ENCODE results near the gene LEP. TPM values are rescaled to one million over a fixed set of nuclear protein-coding genes. Genes with fewer than 3 reads are reported as not detected.

The LEP gene
- total RNA-seq, 2 experiments from 2014 or later = not detected

GRCh38 chr7:128262273-128263028, 21.4 kb downstream of the LEP start:
- no peaks in the 10 kb centered on the region for H3K4me1 Mint-ChIP-seq
- no peaks in the 10 kb centered on the region for H3K36me3 Mint-ChIP-seq
- no peaks in the 10 kb centered on the region for H3K9me3 Mint-ChIP-seq (ENCODE audit: low read depth)
- H3K4me3 Mint-ChIP-seq = no peak overlapping the region
- no peak for DNase-seq
- peaks cover 21% of the 10 kb centered on the region for H3K27me3 Mint-ChIP-seq
- CTCF ChIA-PET = no interaction called here
- no peak overlapping the region for H3K27ac Mint-ChIP-seq
- no peak for ATAC-seq

- CTCF ChIA-PET = no interaction called here
- no peaks in the 10 kb centered on the region for H3K4me1 Mint-ChIP-seq
- no peak overlapping the region for H3K4me3 Mint-ChIP-seq
- no peaks in the 10 kb centered on the region for H3K36me3 Mint-ChIP-seq
- H3K27ac Mint-ChIP-seq = no peak overlapping the region
- ATAC-seq (no peak), DNase-seq (no peak)
- no peaks in the 10 kb centered on the region for H3K9me3 Mint-ChIP-seq (ENCODE audit: low read depth)
- peaks cover 21% of the 10 kb centered on the region for H3K27me3 Mint-ChIP-seq
These were observed 22.3 kb downstream of the LEP start for GRCh38 chr7:128263420-128263819.

- no peak for DNase-seq
- H3K4me1 Mint-ChIP-seq = no peaks in the 10 kb centered on the region
- H3K9me3 Mint-ChIP-seq (ENCODE audit: low read depth) = no peaks in the 10 kb centered on the region
- peaks cover 31% of the 10 kb centered on the region for H3K27me3 Mint-ChIP-seq
- ATAC-seq = no peak
- no peak overlapping the region for H3K27ac Mint-ChIP-seq
- CTCF ChIA-PET = no interaction called here
- no peak overlapping the region for H3K4me3 Mint-ChIP-seq
- no peaks in the 10 kb centered on the region for H3K36me3 Mint-ChIP-seq
These were observed 23.4 kb downstream of the LEP start for GRCh38 chr7:128264477-128264876.

- Mint-ChIP-seq H3K4me3 (no peak overlapping the region), H3K36me3 (no peaks in the 10 kb centered on the region), H3K27ac (no peak overlapping the region), H3K4me1 (no peaks in the 10 kb centered on the region), H3K27me3 (peaks cover 32% of the 10 kb centered on the region), H3K9me3 (ENCODE audit: low read depth) (no peaks in the 10 kb centered on the region)
- DNase-seq (no peak), ATAC-seq (no peak)
- CTCF ChIA-PET = interaction anchor here (0.6 kb wide), 1 partner anchor 9 kb away, joined by 3 read pairs; no protein-coding TSS in a partner anchor
These were observed 24.3 kb downstream of the LEP start for GRCh38 chr7:128265156-128265905.

- Mint-ChIP-seq H3K9me3 (ENCODE audit: low read depth) (no peaks in the 10 kb centered on the region), H3K4me1 (no peaks in the 10 kb centered on the region), H3K36me3 (no peaks in the 10 kb centered on the region), H3K4me3 (no peak overlapping the region), H3K27me3 (peaks cover 33% of the 10 kb centered on the region), H3K27ac (no peak overlapping the region)
- no peak for ATAC-seq
- no peak for DNase-seq
- CTCF ChIA-PET = no interaction called here
These were observed 24.8 kb downstream of the LEP start for GRCh38 chr7:128265906-128266300.

GRCh38 chr7:128266529-128266882, 25.4 kb downstream of the LEP start:
- Mint-ChIP-seq H3K36me3 (no peaks in the 10 kb centered on the region), H3K4me3 (no peak overlapping the region), H3K4me1 (peaks cover 3% of the 10 kb centered on the region), H3K27ac (no peak overlapping the region), H3K9me3 (ENCODE audit: low read depth) (no peaks in the 10 kb centered on the region), H3K27me3 (peaks cover 39% of the 10 kb centered on the region)
- CTCF ChIA-PET = no interaction called here
- DNase-seq (no peak), ATAC-seq (no peak)

GRCh38 chr7:128266883-128267594, 26.0 kb downstream of the LEP start:
- no peak overlapping the region for H3K27ac Mint-ChIP-seq
- no peak for DNase-seq
- peaks cover 3% of the 10 kb centered on the region for H3K4me1 Mint-ChIP-seq
- H3K36me3 Mint-ChIP-seq = no peaks in the 10 kb centered on the region
- CTCF ChIA-PET = no interaction called here
- no peak overlapping the region for H3K4me3 Mint-ChIP-seq
- H3K9me3 Mint-ChIP-seq (ENCODE audit: low read depth) = no peaks in the 10 kb centered on the region
- peaks cover 39% of the 10 kb centered on the region for H3K27me3 Mint-ChIP-seq
- no peak for ATAC-seq

- H3K4me1 Mint-ChIP-seq = peaks cover 5% of the 10 kb centered on the region
- peaks cover 43% of the 10 kb centered on the region for H3K27me3 Mint-ChIP-seq
- H3K9me3 Mint-ChIP-seq (ENCODE audit: low read depth) = no peaks in the 10 kb centered on the region
- H3K4me3 Mint-ChIP-seq = no peak overlapping the region
- H3K36me3 Mint-ChIP-seq = no peaks in the 10 kb centered on the region
- ATAC-seq (no peak), DNase-seq (no peak)
- CTCF ChIA-PET = no interaction called here
- no peak overlapping the region for H3K27ac Mint-ChIP-seq
These were observed 26.5 kb downstream of the LEP start for GRCh38 chr7:128267595-128267924.

GRCh38 chr7:128268233-128268632, 27.2 kb downstream of the LEP start:
- Mint-ChIP-seq H3K4me3 (no peak overlapping the region), H3K9me3 (ENCODE audit: low read depth) (no peaks in the 10 kb centered on the region), H3K36me3 (no peaks in the 10 kb centered on the region), H3K27ac (no peak overlapping the region), H3K4me1 (peaks cover 5% of the 10 kb centered on the region), H3K27me3 (peaks cover 49% of the 10 kb centered on the region)
- CTCF ChIA-PET = no interaction called here
- DNase-seq (no peak), ATAC-seq (no peak)

- Mint-ChIP-seq H3K27ac (no peak overlapping the region), H3K9me3 (ENCODE audit: low read depth) (no peaks in the 10 kb centered on the region), H3K36me3 (no peaks in the 10 kb centered on the region), H3K4me3 (no peak overlapping the region), H3K4me1 (peaks cover 5% of the 10 kb centered on the region), H3K27me3 (peaks cover 48% of the 10 kb centered on the region)
- peak; percentile 30 for ATAC-seq
- no peak for DNase-seq
- CTCF ChIA-PET = no interaction called here
These were observed 29.8 kb downstream of the LEP start for GRCh38 chr7:128270826-128271272.

- CTCF ChIA-PET = no interaction called here
- ATAC-seq = no peak
- DNase-seq = no peak
- Mint-ChIP-seq H3K4me1 (peaks cover 5% of the 10 kb centered on the region), H3K4me3 (no peak overlapping the region), H3K9me3 (ENCODE audit: low read depth) (no peaks in the 10 kb centered on the region), H3K36me3 (no peaks in the 10 kb centered on the region), H3K27me3 (peaks cover 42% of the 10 kb centered on the region), H3K27ac (no peak overlapping the region)
These were observed 30.4 kb downstream of the LEP start for GRCh38 chr7:128271471-128271941.

- CTCF ChIA-PET = no interaction called here
- H3K9me3 Mint-ChIP-seq (ENCODE audit: low read depth) = no peaks in the 10 kb centered on the region
- H3K4me1 Mint-ChIP-seq = peaks cover 5% of the 10 kb centered on the region
- no peaks in the 10 kb centered on the region for H3K36me3 Mint-ChIP-seq
- ATAC-seq (no peak), DNase-seq (no peak)
- no peak overlapping the region for H3K4me3 Mint-ChIP-seq
- H3K27ac Mint-ChIP-seq = no peak overlapping the region
- H3K27me3 Mint-ChIP-seq = peaks cover 40% of the 10 kb centered on the region
These were observed 30.9 kb downstream of the LEP start for GRCh38 chr7:128271942-128272481.

- H3K4me1 Mint-ChIP-seq = peaks cover 5% of the 10 kb centered on the region
- CTCF ChIA-PET = no interaction called here
- H3K4me3 Mint-ChIP-seq = no peak overlapping the region
- no peak for ATAC-seq
- peaks cover 28% of the 10 kb centered on the region for H3K27me3 Mint-ChIP-seq
- H3K9me3 Mint-ChIP-seq (ENCODE audit: low read depth) = peaks cover 3% of the 10 kb centered on the region
- H3K36me3 Mint-ChIP-seq = no peaks in the 10 kb centered on the region
- no peak overlapping the region for H3K27ac Mint-ChIP-seq
- no peak for DNase-seq
These were observed 33.3 kb downstream of the LEP start for GRCh38 chr7:128274246-128274883.

Data from activated CD8-positive, alpha-beta memory T cell treated with anti-CD3 and anti-CD28 coated beads, Interleukin-2, amount 10 ng/mL, durations not matched to agents 7 days and 5 days (primary cell).